Stimulated activated CD4-positive, alpha-beta T cell treated with anti-CD3 and anti-CD28 coated beads, Interleukin-2, amount 100 ng/mL, for 24 hours (primary cell): ENCODE results near the gene ZBTB47.

ENCODE experiments used
- DNase-seq, 2 donors: peaks; one replicate each; pipeline ENCODE4 v3.0.0-alpha.2; 2020

ZBTB47 gene

GRCh38 chr3:42686832-42687650 lies 33.5 kb downstream of the ZBTB47 start:
- no peak for DNase-seq

GRCh38 chr3:42688016-42688415 lies 34.5 kb downstream of the ZBTB47 start:
- no peak for DNase-seq

- DNase-seq, result no peak
These were observed 35.3 kb downstream of the ZBTB47 start for GRCh38 chr3:42688487-42689420.

GRCh38 chr3:42689421-42690014 lies 36.0 kb downstream of the ZBTB47 start:
- DNase-seq, result no peak

- DNase-seq, result no peak
These were observed 36.7 kb downstream of the ZBTB47 start for GRCh38 chr3:42690191-42690590.

GRCh38 chr3:42690766-42691680 lies 37.5 kb downstream of the ZBTB47 start:
- DNase-seq, result no peak

GRCh38 chr3:42691816-42692666 lies 38.5 kb downstream of the ZBTB47 start:
- no peak for DNase-seq

- DNase-seq, result no peak
These were observed 39.4 kb downstream of the ZBTB47 start for GRCh38 chr3:42692667-42693529.

- no peak for DNase-seq
These were observed 40.0 kb downstream of the ZBTB47 start for GRCh38 chr3:42693530-42693930.

GRCh38 chr3:42694366-42694765 lies 40.9 kb downstream of the ZBTB47 start:
- no peak for DNase-seq

- DNase-seq, result no peak
These were observed 43.1 kb downstream of the ZBTB47 start for GRCh38 chr3:42696356-42697288.

GRCh38 chr3:42697289-42698051 lies 44.0 kb downstream of the ZBTB47 start:
- DNase-seq, result no peak

GRCh38 chr3:42698216-42698910 lies 44.9 kb downstream of the ZBTB47 start:
- DNase-seq, result no peak

- no peak for DNase-seq
These were observed 45.4 kb downstream of the ZBTB47 start for GRCh38 chr3:42698911-42699230.

GRCh38 chr3:42699511-42699971 lies 46.0 kb downstream of the ZBTB47 start:
- DNase-seq, result no peak

GRCh38 chr3:42700366-42701288 lies 47.1 kb downstream of the ZBTB47 start:
- no peak for DNase-seq
